ENCODE measurements around the gene CCL28. TPM values are rescaled to one million over a fixed set of nuclear protein-coding genes. Genes with fewer than 3 reads are reported as not detected.

Gene CCL28
- total and polyA plus RNA-seq, 9 of the 15 experiments (the other 6 are each of a cell fraction or from before 2014, with no cell fraction given) = not detected

Other genes with a start within 250 kb of the CCL28 start
- gene NIM1K, start 220.2 kb downstream of the CCL28 start, total RNA-seq (2014; rRNA removed) = 0.04 TPM in 1 of 2 replicates, not detected in the other
- gene NIM1K, start 220.2 kb downstream of the CCL28 start, total RNA-seq (2014; rRNA removed; fragmentation: Illumina TruSeq; extraction: Trizol) = not detected in 2 replicates
- 0.07 and 0.08 TPM in 2 replicates for gene NIM1K, start 220.2 kb downstream of the CCL28 start, total RNA-seq (2015; rRNA removed; fragmentation: Illumina TruSeq; extraction: Trizol)
- gene NIM1K, start 220.2 kb downstream of the CCL28 start, total RNA-seq (2021) = 0.13 and 0.31 TPM in 2 replicates
- 0.04 TPM in 1 of 2 replicates, not detected in the other for gene NIM1K, start 220.2 kb downstream of the CCL28 start, polyA plus RNA-seq (2011; rRNA removed)
- gene NIM1K, start 220.2 kb downstream of the CCL28 start, polyA plus RNA-seq (2014; fragmentation: Illumina TruSeq; extraction: Trizol) = 0.04 and 0.09 TPM in 2 replicates
- under 1 TPM in 1 of 2 experiments, not detected in 1; 0.03 TPM for gene NIM1K, start 220.2 kb downstream of the CCL28 start, polyA plus RNA-seq (2014; fragmentation: Nextera tagmentation; extraction: Ambion mirVana)
- gene NIM1K, start 220.2 kb downstream of the CCL28 start, polyA plus RNA-seq (2014; rRNA removed) = 0.34 TPM in 1 of 2 replicates, not detected in the other
- 43.7 and 46.9 TPM in 2 replicates for gene HMGCS1, start 99.0 kb downstream of the CCL28 start, total RNA-seq (2014; rRNA removed)
- gene HMGCS1, start 99.0 kb downstream of the CCL28 start, total RNA-seq (2014; rRNA removed; fragmentation: Illumina TruSeq; extraction: Trizol) = 131 and 160 TPM in 2 replicates
- 66.1 and 77.9 TPM in 2 replicates for gene HMGCS1, start 99.0 kb downstream of the CCL28 start, total RNA-seq (2015; rRNA removed; fragmentation: Illumina TruSeq; extraction: Trizol)
- 116 and 137 TPM in 2 replicates for gene HMGCS1, start 99.0 kb downstream of the CCL28 start, total RNA-seq (2021)
- gene HMGCS1, start 99.0 kb downstream of the CCL28 start, polyA plus RNA-seq (2011; rRNA removed) = 337 and 342 TPM in 2 replicates
- gene HMGCS1, start 99.0 kb downstream of the CCL28 start, polyA plus RNA-seq (2014; fragmentation: Illumina TruSeq; extraction: Trizol) = 139 and 165 TPM in 2 replicates
- 10 to 100 TPM; 84.6 to 93.1 TPM for gene HMGCS1, start 99.0 kb downstream of the CCL28 start, polyA plus RNA-seq (2014; fragmentation: Nextera tagmentation; extraction: Ambion mirVana)
- 111 and 122 TPM in 2 replicates for gene HMGCS1, start 99.0 kb downstream of the CCL28 start, polyA plus RNA-seq (2014; rRNA removed)
- gene TMEM267, start 71.5 kb upstream of the CCL28 start, total RNA-seq (2014; rRNA removed) = 8.1 and 11.3 TPM in 2 replicates
- 17.8 and 21.2 TPM in 2 replicates for gene TMEM267, start 71.5 kb upstream of the CCL28 start, total RNA-seq (2014; rRNA removed; fragmentation: Illumina TruSeq; extraction: Trizol)
- gene TMEM267, start 71.5 kb upstream of the CCL28 start, total RNA-seq (2015; rRNA removed; fragmentation: Illumina TruSeq; extraction: Trizol) = 12.1 and 13.3 TPM in 2 replicates
- gene TMEM267, start 71.5 kb upstream of the CCL28 start, total RNA-seq (2021) = 19.3 and 19.9 TPM in 2 replicates
- gene TMEM267, start 71.5 kb upstream of the CCL28 start, polyA plus RNA-seq (2011; rRNA removed) = 29.1 and 31.9 TPM in 2 replicates
- 15.4 and 17.0 TPM in 2 replicates for gene TMEM267, start 71.5 kb upstream of the CCL28 start, polyA plus RNA-seq (2014; fragmentation: Illumina TruSeq; extraction: Trizol)
- 10 to 100 TPM; 51.1 to 61.1 TPM for gene TMEM267, start 71.5 kb upstream of the CCL28 start, polyA plus RNA-seq (2014; fragmentation: Nextera tagmentation; extraction: Ambion mirVana)
- gene TMEM267, start 71.5 kb upstream of the CCL28 start, polyA plus RNA-seq (2014; rRNA removed) = 13.2 and 19.1 TPM in 2 replicates
- 13.1 and 13.2 TPM in 2 replicates for gene C5orf34, start 102.8 kb upstream of the CCL28 start, total RNA-seq (2014; rRNA removed)
- 20.7 and 24.3 TPM in 2 replicates for gene C5orf34, start 102.8 kb upstream of the CCL28 start, total RNA-seq (2014; rRNA removed; fragmentation: Illumina TruSeq; extraction: Trizol)
- 18.2 and 19.0 TPM in 2 replicates for gene C5orf34, start 102.8 kb upstream of the CCL28 start, total RNA-seq (2015; rRNA removed; fragmentation: Illumina TruSeq; extraction: Trizol)
- gene C5orf34, start 102.8 kb upstream of the CCL28 start, total RNA-seq (2021) = 13.8 and 15.7 TPM in 2 replicates
- 28.9 and 32.6 TPM in 2 replicates for gene C5orf34, start 102.8 kb upstream of the CCL28 start, polyA plus RNA-seq (2011; rRNA removed)
- 19.4 and 23.5 TPM in 2 replicates for gene C5orf34, start 102.8 kb upstream of the CCL28 start, polyA plus RNA-seq (2014; fragmentation: Illumina TruSeq; extraction: Trizol)
- gene C5orf34, start 102.8 kb upstream of the CCL28 start, polyA plus RNA-seq (2014; fragmentation: Nextera tagmentation; extraction: Ambion mirVana) = 10 to 100 TPM; 21.4 to 27.8 TPM
- 18.1 and 18.9 TPM in 2 replicates for gene C5orf34, start 102.8 kb upstream of the CCL28 start, polyA plus RNA-seq (2014; rRNA removed)
- 77.6 and 82.2 TPM in 2 replicates for gene PAIP1, start 144.7 kb upstream of the CCL28 start, total RNA-seq (2014; rRNA removed)
- gene PAIP1, start 144.7 kb upstream of the CCL28 start, total RNA-seq (2014; rRNA removed; fragmentation: Illumina TruSeq; extraction: Trizol) = 133 and 145 TPM in 2 replicates
- gene PAIP1, start 144.7 kb upstream of the CCL28 start, total RNA-seq (2015; rRNA removed; fragmentation: Illumina TruSeq; extraction: Trizol) = 132 and 139 TPM in 2 replicates
- 94.5 and 102 TPM in 2 replicates for gene PAIP1, start 144.7 kb upstream of the CCL28 start, total RNA-seq (2021)
- 160 and 181 TPM in 2 replicates for gene PAIP1, start 144.7 kb upstream of the CCL28 start, polyA plus RNA-seq (2011; rRNA removed)
- 107 and 136 TPM in 2 replicates for gene PAIP1, start 144.7 kb upstream of the CCL28 start, polyA plus RNA-seq (2014; fragmentation: Illumina TruSeq; extraction: Trizol)
- gene PAIP1, start 144.7 kb upstream of the CCL28 start, polyA plus RNA-seq (2014; fragmentation: Nextera tagmentation; extraction: Ambion mirVana) = 10 to 100 TPM; 51.7 to 56.9 TPM
- 85.5 and 93.1 TPM in 2 replicates for gene PAIP1, start 144.7 kb upstream of the CCL28 start, polyA plus RNA-seq (2014; rRNA removed)
- gene NNT, start 190.8 kb upstream of the CCL28 start, total RNA-seq (2014; rRNA removed) = 34.6 and 41.4 TPM in 2 replicates
- 66.7 and 77.0 TPM in 2 replicates for gene NNT, start 190.8 kb upstream of the CCL28 start, total RNA-seq (2014; rRNA removed; fragmentation: Illumina TruSeq; extraction: Trizol)
- 66.2 and 68.6 TPM in 2 replicates for gene NNT, start 190.8 kb upstream of the CCL28 start, total RNA-seq (2015; rRNA removed; fragmentation: Illumina TruSeq; extraction: Trizol)
- 68.4 and 77.8 TPM in 2 replicates for gene NNT, start 190.8 kb upstream of the CCL28 start, total RNA-seq (2021)
- 49.9 and 56.4 TPM in 2 replicates for gene NNT, start 190.8 kb upstream of the CCL28 start, polyA plus RNA-seq (2011; rRNA removed)
- 36.9 and 42.2 TPM in 2 replicates for gene NNT, start 190.8 kb upstream of the CCL28 start, polyA plus RNA-seq (2014; fragmentation: Illumina TruSeq; extraction: Trizol)
- gene NNT, start 190.8 kb upstream of the CCL28 start, polyA plus RNA-seq (2014; fragmentation: Nextera tagmentation; extraction: Ambion mirVana) = 10 to 100 TPM; 21.9 to 30.5 TPM
- 42.2 TPM in 2 replicates for gene NNT, start 190.8 kb upstream of the CCL28 start, polyA plus RNA-seq (2014; rRNA removed)